A673 (cell line): ENCODE data around the gene KIDINS220. TPM values are rescaled to one million over a fixed set of nuclear protein-coding genes. Genes with fewer than 3 reads are reported as not detected.

ENCODE experiments used
- BruUV-seq: library from RNA; stranded (reverse); fragments of 400-500 nt; replicated peaks from 2 replicates; lab custom pipeline; 2021; lab: Mats Ljungman, UMichigan
- CTCF ChIA-PET: fragments of 300-600 bp; sonication (Branson Sonifier 250); formaldehyde crosslinking; loops from one replicate; lab custom pipeline; 2022; ENCODE audit warnings: antibody characterized with exemption; lab: Charles Lee
- POLR2A ChIA-PET: fragments of 300-600 bp; sonication (Branson Sonifier 250); formaldehyde crosslinking; loops from one replicate; lab custom pipeline; 2022; ENCODE audit warnings: antibody characterized with exemption; ENCODE audit not compliant: low non-redundant PET; lab: Charles Lee
- DNase-seq: peaks from one replicate; pipeline ENCODE4 v3.0.0-alpha.2; 2015; ENCODE audit warnings: low spot score
- H3K27ac ChIP-seq: fragments of 200-600 bp; sonication (generic); 2 replicates; pipeline ENCODE4 v1.5.1; 2016; ENCODE audit warnings: mixed run types, low read depth, mild to moderate bottlenecking, mixed read lengths, antibody characterized with exemption, low read length; ENCODE audit not compliant: poor library complexity, severe bottlenecking
- H3K27me3 ChIP-seq: fragments of 200-600 bp; sonication (generic); replicated peaks from 2 replicates; pipeline ENCODE4 v1.6.1; 2017; ENCODE audit warnings: mixed run types, low read depth, mild to moderate bottlenecking, mixed read lengths, antibody characterized with exemption, low read length; ENCODE audit not compliant: insufficient read depth, poor library complexity
- H3K36me3 ChIP-seq: fragments of 200-600 bp; sonication (generic); 2 replicates; pipeline ENCODE4 v1.6.1; 2016; ENCODE audit warnings: mixed run types, mild to moderate bottlenecking, mixed read lengths, antibody characterized with exemption, low read length; ENCODE audit not compliant: insufficient read depth, poor library complexity, severe bottlenecking
- H3K4me1 ChIP-seq: fragments of 200-600 bp; sonication (generic); 2 replicates; pipeline ENCODE4 v1.6.1; 2017; ENCODE audit warnings: mixed run types, mild to moderate bottlenecking, mixed read lengths, antibody characterized with exemption, low read length; ENCODE audit not compliant: insufficient read depth, poor library complexity, severe bottlenecking
- H3K4me3 ChIP-seq: fragments of 200-600 bp; sonication (generic); 2 replicates; pipeline ENCODE4 v1.5.1; 2016; ENCODE audit warnings: low read depth, mixed run types, mild to moderate bottlenecking, mixed read lengths, low read length; ENCODE audit not compliant: poor library complexity, severe bottlenecking
- H3K9me3 ChIP-seq: fragments of 200-600 bp; sonication (generic); 2 replicates; pipeline ENCODE4 v1.6.1; 2016; ENCODE audit warnings: mixed run types, low read depth, mild to moderate bottlenecking, mixed read lengths, antibody characterized with exemption, low read length; ENCODE audit not compliant: poor library complexity, severe bottlenecking
- EZH2 ChIP-seq: fragments of 200-600 bp; sonication (generic); IDR thresholded peaks from 2 replicates; pipeline ENCODE4 v1.6.1; 2017; ENCODE audit warnings: borderline replicate concordance, low read depth, mild to moderate bottlenecking, mixed read lengths, antibody characterized with exemption, low read length; ENCODE audit not compliant: poor library complexity, severe bottlenecking
- intact Hi-C: fragments of 100-400 bp; cut with micrococcal nuclease; formaldehyde crosslinking; loops from one replicate; pipeline ENCODE4 v1.10.0; 2022; ENCODE audit not compliant: unreplicated experiment
- total RNA-seq: library from RNA; stranded (reverse); gene quantifications from 2 replicates; pipeline ENCODE4 v1.2.3, GENCODE V29; 2021
- TF ChIP-seq, protein P1 (sequence below): fragments of 300-800, 200-600 bp; sonication (generic); conservative IDR thresholded peaks from 2 replicates; pipeline ENCODE4 v1.5.1; 2017; ENCODE audit warnings: low read depth, mild to moderate bottlenecking, antibody characterized with exemption, low read length, moderate library complexity, mixed read lengths

The KIDINS220 gene
- total RNA-seq, 1 experiment from 2014 or later, result 46.4 TPM

- no TSS peak for BruUV-seq
- Histone ChIP-seq H3K36me3 (peaks cover 6% of the 10 kb centered on the region), H3K9me3 (no peaks in the 10 kb centered on the region), H3K4me3 (no peak overlapping the region), H3K4me1 (no peaks in the 10 kb centered on the region), H3K27ac (no peak overlapping the region), H3K27me3 (no peaks in the 10 kb centered on the region)
- DNase-seq, result no peak
- CTCF ChIA-PET, result no interaction called here
- POLR2A ChIA-PET, result no interaction called here
- TF ChIP-seq, protein P1, sequence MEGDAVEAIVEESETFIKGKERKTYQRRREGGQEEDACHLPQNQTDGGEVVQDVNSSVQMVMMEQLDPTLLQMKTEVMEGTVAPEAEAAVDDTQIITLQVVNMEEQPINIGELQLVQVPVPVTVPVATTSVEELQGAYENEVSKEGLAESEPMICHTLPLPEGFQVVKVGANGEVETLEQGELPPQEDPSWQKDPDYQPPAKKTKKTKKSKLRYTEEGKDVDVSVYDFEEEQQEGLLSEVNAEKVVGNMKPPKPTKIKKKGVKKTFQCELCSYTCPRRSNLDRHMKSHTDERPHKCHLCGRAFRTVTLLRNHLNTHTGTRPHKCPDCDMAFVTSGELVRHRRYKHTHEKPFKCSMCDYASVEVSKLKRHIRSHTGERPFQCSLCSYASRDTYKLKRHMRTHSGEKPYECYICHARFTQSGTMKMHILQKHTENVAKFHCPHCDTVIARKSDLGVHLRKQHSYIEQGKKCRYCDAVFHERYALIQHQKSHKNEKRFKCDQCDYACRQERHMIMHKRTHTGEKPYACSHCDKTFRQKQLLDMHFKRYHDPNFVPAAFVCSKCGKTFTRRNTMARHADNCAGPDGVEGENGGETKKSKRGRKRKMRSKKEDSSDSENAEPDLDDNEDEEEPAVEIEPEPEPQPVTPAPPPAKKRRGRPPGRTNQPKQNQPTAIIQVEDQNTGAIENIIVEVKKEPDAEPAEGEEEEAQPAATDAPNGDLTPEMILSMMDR, result no peak
- TF ChIP-seq EZH2, result no peak
- intact Hi-C loops, result no loop called here
Observed at GRCh38 chr2:8799004-8799403, 38.4 kb downstream of the KIDINS220 start.

- ChIA-PET CTCF (no interaction called here), POLR2A (no interaction called here)
- no peaks in the 10 kb centered on the region for H3K27me3 ChIP-seq
- no peaks in the 10 kb centered on the region for H3K9me3 ChIP-seq
- intact Hi-C loops, result no loop called here
- H3K36me3 ChIP-seq, result peaks cover 6% of the 10 kb centered on the region
- DNase-seq, result no peak
- TF ChIP-seq, protein P1, result no peak
- no peak for TF ChIP-seq EZH2
- H3K4me3 ChIP-seq, result no peak overlapping the region
- H3K27ac ChIP-seq, result no peak overlapping the region
- H3K4me1 ChIP-seq, result no peaks in the 10 kb centered on the region
- no TSS peak for BruUV-seq
Observed at GRCh38 chr2:8798393-8798792, 39.0 kb downstream of the KIDINS220 start.

DNA sequence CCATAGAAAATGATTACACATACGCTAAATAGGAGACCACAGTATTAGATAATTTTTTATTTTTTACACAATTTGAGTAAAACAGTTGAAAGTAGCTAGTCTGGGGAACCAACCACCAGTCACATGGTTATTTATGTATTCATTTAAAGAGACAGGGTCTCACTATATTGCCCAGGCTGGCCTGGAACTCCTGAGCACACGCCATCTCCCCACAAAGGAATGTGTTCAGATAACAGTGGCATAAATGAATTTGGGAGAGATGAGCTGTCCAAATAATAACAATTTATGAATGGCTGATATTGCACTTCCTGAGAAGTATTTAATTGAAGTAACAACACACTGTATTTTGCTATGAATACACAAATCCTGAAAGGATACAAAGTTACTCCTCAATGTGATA lies 39.7 kb downstream of the KIDINS220 start:
- ChIA-PET POLR2A (no interaction called here), CTCF (no interaction called here)
- peaks cover 1% of the 10 kb centered on the region for H3K36me3 ChIP-seq
- no TSS peak for BruUV-seq
- H3K9me3 ChIP-seq, result no peaks in the 10 kb centered on the region
- H3K4me3 ChIP-seq, result no peak overlapping the region
- no peaks in the 10 kb centered on the region for H3K4me1 ChIP-seq
- no peaks in the 10 kb centered on the region for H3K27me3 ChIP-seq
- no peak for TF ChIP-seq EZH2
- TF ChIP-seq, protein P1, result no peak
- intact Hi-C loops, result no loop called here
- no peak for DNase-seq
- H3K27ac ChIP-seq, result no peak overlapping the region
